Bronchial epithelial cell (primary cell): ENCODE data around the gene DYNLT4. TPM values are rescaled to one million over a fixed set of nuclear protein-coding genes. Genes with fewer than 3 reads are reported as not detected.

Experiments used
- DNase-seq: peaks from one replicate; pipeline ENCODE4 v3.0.0-alpha.2; 2010; ENCODE audit warnings: low read depth
- FAIRE-seq: peaks from 2 replicates; lab custom pipeline; 2011; peaks lifted over from hg19 to GRCh38; lab: Jason Lieb, UNC
- H3K27me3 ChIP-seq: 2 replicates; pipeline ENCODE4 v1.5.1; 2011; ENCODE audit warnings: low read length; ENCODE audit not compliant: control insufficient read depth, insufficient read depth
- H3K36me3 ChIP-seq: 2 replicates; pipeline ENCODE4 v1.5.1; 2011; ENCODE audit warnings: low read length; ENCODE audit not compliant: control insufficient read depth, insufficient read depth
- H3K4me3 ChIP-seq: 2 replicates; pipeline ENCODE4 v1.5.1; 2011; ENCODE audit warnings: mild to moderate bottlenecking, low read depth, low read length, control low read depth
- CTCF ChIP-seq: IDR thresholded peaks from 2 replicates; pipeline ENCODE4 v1.5.1; 2011; ENCODE audit warnings: mild to moderate bottlenecking, moderate library complexity, low read length, control low read depth, inconsistent platforms; ENCODE audit not compliant: insufficient read depth, severe bottlenecking
- total RNA-seq: library from RNA; depleted of rRNA; stranded (reverse); fragments of >200 nt; gene quantifications from 2 replicates; pipeline ENCODE4 v1.2.1, GENCODE V29; 2014

DYNLT4 gene
- not detected in 2 replicates for total RNA-seq

DNA sequence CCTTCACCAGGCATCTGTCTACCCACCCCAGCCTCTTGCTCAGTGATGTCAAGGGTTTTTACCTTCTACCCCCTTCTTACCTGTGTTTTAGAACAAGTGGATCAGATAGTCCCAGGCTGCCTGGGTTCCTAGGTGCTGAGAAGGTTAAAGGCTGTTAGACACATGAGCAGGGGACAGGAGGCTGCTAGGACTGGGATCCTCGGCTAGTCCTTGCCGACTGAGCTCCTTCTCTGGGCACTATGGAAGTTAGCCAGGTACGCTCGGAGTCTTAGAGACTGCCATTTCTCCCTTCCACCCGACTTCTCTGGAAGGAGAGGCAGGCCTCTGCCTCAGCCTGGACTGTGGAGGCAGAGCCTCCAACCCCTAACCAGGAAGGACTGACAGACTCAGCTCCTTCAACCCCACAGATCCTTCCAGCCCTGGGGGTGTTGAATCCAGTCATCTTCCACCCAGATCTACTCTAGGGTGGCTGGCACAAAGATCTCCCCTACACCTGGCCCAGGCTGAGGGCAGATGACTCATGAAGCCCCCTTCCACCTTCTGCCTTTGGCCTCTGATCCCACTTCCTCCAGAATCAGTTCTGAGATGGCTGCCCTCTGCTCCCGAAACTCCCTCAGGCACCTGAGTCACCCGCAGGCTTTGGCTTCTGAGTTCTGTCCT is at the start of gene DYNLT4:
Gene DYNLT4, minus strand, starts transcription at position 648 of the 660 bp plus-strand sequence. CDS start 683 bp downstream, outside the sequence.
- FAIRE-seq = no peak
- no peak for DNase-seq
- no peak for TF ChIP-seq CTCF
- Histone ChIP-seq H3K4me3 (no peak within 1 kb of the TSS), H3K27me3 (no peaks in the 10 kb centered on the region), H3K36me3 (peaks cover 34% of the 10 kb centered on the region)

DNA sequence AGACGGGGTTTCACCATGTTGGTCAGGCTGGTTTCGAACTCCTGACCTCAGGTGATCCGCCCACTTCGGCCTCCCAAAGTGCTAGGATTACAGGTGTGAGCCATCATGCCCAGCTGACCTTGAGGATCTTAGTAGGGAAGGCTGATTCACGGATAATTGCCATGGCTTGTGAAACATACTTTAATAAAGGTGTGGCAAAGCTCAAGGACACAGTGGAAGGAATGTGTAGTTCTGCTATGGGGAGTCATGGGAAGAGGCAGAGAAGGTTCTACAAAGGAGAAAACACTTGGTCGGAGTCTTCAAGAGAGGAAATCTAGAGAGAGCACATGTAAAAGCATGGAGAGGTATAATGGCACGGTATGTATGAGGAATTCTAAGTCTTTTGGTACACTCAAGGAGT is 48.6 kb upstream of the DYNLT4 start:
- Histone ChIP-seq H3K36me3 (peaks cover 2% of the 10 kb centered on the region), H3K27me3 (no peaks in the 10 kb centered on the region), H3K4me3 (no peak overlapping the region)
- TF ChIP-seq CTCF = peak; percentile 12
- FAIRE-seq (no peak), DNase-seq (peak; percentile 61)

DNA sequence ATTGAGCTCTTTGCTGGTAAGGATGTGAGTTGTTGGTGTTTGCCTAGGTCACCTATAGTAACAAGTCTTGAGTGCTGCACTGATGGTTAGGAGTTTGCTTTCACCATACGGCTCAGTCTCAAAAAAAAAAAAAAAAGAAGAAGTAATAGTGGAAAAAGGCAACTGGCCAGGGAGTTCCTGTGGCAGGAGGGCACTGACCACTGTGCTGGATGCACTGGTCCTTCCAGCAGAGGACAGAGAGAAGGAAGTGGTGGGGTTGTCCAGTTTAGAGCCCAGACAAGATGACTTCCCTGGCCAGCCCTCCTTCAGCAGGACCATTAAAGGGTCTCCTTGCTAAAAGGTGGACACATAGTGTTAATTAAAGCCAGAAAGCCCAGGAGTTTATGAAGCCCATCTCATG is 47.8 kb upstream of the DYNLT4 start:
- FAIRE-seq (no peak), DNase-seq (no peak)
- Histone ChIP-seq H3K27me3 (no peaks in the 10 kb centered on the region), H3K4me3 (no peak overlapping the region), H3K36me3 (peaks cover 2% of the 10 kb centered on the region)
- TF ChIP-seq CTCF = no peak

DNA sequence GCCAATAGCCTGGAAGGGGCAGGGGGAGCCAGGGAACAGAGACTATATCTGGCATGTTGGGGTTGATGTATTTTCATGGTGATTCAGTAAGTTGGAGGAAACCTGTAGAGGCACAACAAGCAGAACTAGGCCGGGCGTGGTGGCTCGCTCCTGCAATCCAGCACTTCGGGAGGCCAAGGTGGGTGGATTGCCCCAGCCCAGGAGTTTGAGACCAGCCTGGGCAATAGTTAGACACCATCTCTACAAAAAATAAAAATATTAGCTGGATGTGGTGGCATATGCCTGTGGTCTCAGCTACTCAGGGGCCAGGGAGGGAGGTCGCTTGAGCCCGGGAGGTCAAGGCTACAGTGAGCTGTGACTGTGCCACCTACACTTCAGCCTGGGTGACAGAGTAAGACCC is 46.0 kb upstream of the DYNLT4 start:
- FAIRE-seq (no peak), DNase-seq (no peak)
- H3K27me3 ChIP-seq = no peaks in the 10 kb centered on the region
- peaks cover 2% of the 10 kb centered on the region for H3K36me3 ChIP-seq
- no peak overlapping the region for H3K4me3 ChIP-seq
- TF ChIP-seq CTCF = no peak

DNA sequence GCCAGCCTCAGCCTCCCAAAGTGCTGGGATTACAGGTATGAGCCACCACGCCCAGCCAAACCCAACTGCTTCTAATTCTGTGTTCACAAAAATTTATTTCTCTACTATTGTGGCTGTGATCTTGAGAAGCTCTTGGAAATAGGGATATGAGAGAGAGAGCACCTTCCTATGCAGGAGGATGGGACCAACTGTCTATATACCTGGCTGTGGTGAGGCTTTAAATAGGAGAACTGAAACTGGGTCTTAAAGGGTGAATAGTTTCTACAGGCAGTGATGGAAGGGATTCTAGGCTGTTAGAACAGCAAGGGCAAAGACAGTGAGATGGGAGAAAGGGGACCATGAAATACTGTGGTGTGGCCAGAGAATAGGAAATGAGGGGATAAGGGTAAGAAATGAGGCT is 44.2 kb upstream of the DYNLT4 start:
- FAIRE-seq = no peak
- TF ChIP-seq CTCF = no peak
- no peak for DNase-seq
- no peaks in the 10 kb centered on the region for H3K27me3 ChIP-seq
- H3K4me3 ChIP-seq = no peak overlapping the region
- no peaks in the 10 kb centered on the region for H3K36me3 ChIP-seq

GRCh38 chr1:44849575-44850132 is 42.5 kb upstream of the DYNLT4 start:
- FAIRE-seq (no peak), DNase-seq (peak; percentile 69)
- Histone ChIP-seq H3K4me3 (no peak overlapping the region), H3K27me3 (no peaks in the 10 kb centered on the region), H3K36me3 (no peaks in the 10 kb centered on the region)
- no peak for TF ChIP-seq CTCF
